HEK293 (cell line): ENCODE results near the gene MYL9.
A peak's percentile ranks its signal among the peaks of the same experiment; 100 is the strongest.

Experiments used
- KLF17 ChIP-seq: fragments of 450-650 bp; formaldehyde crosslinking; IDR thresholded peaks from 2 replicates; pipeline ENCODE4 v1.5.1; 2016; ENCODE audit warnings: missing biosample characterization, missing genetic modification characterization
- MZF1 ChIP-seq: fragments of 450-650 bp; formaldehyde crosslinking; IDR thresholded peaks from 2 replicates; pipeline ENCODE4 v1.5.1; 2017; ENCODE audit warnings: missing biosample characterization, missing genetic modification characterization, borderline replicate concordance
- PRDM10 ChIP-seq: fragments of 450-650 bp; formaldehyde crosslinking; IDR thresholded peaks from 2 replicates; pipeline ENCODE4 v1.5.1; 2016; ENCODE audit warnings: missing biosample characterization, missing genetic modification characterization
- PRDM2 ChIP-seq: fragments of 450-650 bp; formaldehyde crosslinking; IDR thresholded peaks from 2 replicates; pipeline ENCODE4 v1.5.1; 2016; ENCODE audit warnings: missing biosample characterization, missing genetic modification characterization, borderline replicate concordance
- PRDM6 ChIP-seq: fragments of 450-650 bp; formaldehyde crosslinking; IDR thresholded peaks from 2 replicates; pipeline ENCODE4 v1.5.1; 2017; ENCODE audit warnings: missing biosample characterization, missing genetic modification characterization
- SP7 ChIP-seq: fragments of 450-650 bp; formaldehyde crosslinking; IDR thresholded peaks from 2 replicates; pipeline ENCODE4 v1.5.1; 2016; ENCODE audit warnings: missing biosample characterization, missing genetic modification characterization
- ZBTB20 ChIP-seq: fragments of 450-650 bp; formaldehyde crosslinking; IDR thresholded peaks from 2 replicates; pipeline ENCODE4 v1.5.1; 2016; ENCODE audit warnings: missing biosample characterization, missing genetic modification characterization
- ZEB2 ChIP-seq: fragments of 450-650 bp; formaldehyde crosslinking; IDR thresholded peaks from 2 replicates; pipeline ENCODE4 v1.5.1; 2016; ENCODE audit warnings: missing biosample characterization, missing genetic modification characterization
- ZFHX2 ChIP-seq: fragments of 450-650 bp; formaldehyde crosslinking; conservative IDR thresholded peaks from 2 replicates; pipeline ENCODE4 v1.5.1; 2016; ENCODE audit warnings: missing biosample characterization, missing genetic modification characterization
- ZFP37 ChIP-seq: fragments of 450-650 bp; formaldehyde crosslinking; IDR thresholded peaks from 2 replicates; pipeline ENCODE4 v1.5.1; 2016; ENCODE audit warnings: missing biosample characterization, missing genetic modification characterization
- ZIC2 ChIP-seq: fragments of 450-650 bp; formaldehyde crosslinking; IDR thresholded peaks from 2 replicates; pipeline ENCODE4 v1.5.1; 2016; ENCODE audit warnings: missing biosample characterization, missing genetic modification characterization
- ZNF112 ChIP-seq: fragments of 450-650 bp; formaldehyde crosslinking; IDR thresholded peaks from 2 replicates; pipeline ENCODE4 v1.5.0; 2017; ENCODE audit warnings: missing biosample characterization, missing genetic modification characterization
- ZNF114 ChIP-seq: fragments of 450-650 bp; formaldehyde crosslinking; IDR thresholded peaks from 2 replicates; pipeline ENCODE4 v1.5.0; 2017; ENCODE audit warnings: missing biosample characterization, missing genetic modification characterization
- ZNF266 ChIP-seq: fragments of 450-650 bp; formaldehyde crosslinking; IDR thresholded peaks from 2 replicates; pipeline ENCODE4 v1.5.1; 2016; ENCODE audit warnings: missing biosample characterization, missing genetic modification characterization, low read depth
- ZNF341 ChIP-seq: fragments of 450-650 bp; formaldehyde crosslinking; IDR thresholded peaks from 2 replicates; pipeline ENCODE4; 2016; ENCODE audit warnings: low read depth, missing biosample characterization, missing genetic modification characterization
- ZNF354C ChIP-seq: fragments of 450-650 bp; formaldehyde crosslinking; IDR thresholded peaks from 2 replicates; pipeline ENCODE4 v1.5.1; 2016; ENCODE audit warnings: missing biosample characterization, missing genetic modification characterization, low read depth, borderline replicate concordance
- ZNF362 ChIP-seq: fragments of 450-650 bp; formaldehyde crosslinking; IDR thresholded peaks from 2 replicates; pipeline ENCODE4 v1.5.1; 2016; ENCODE audit warnings: missing biosample characterization, missing genetic modification characterization
- ZNF37A ChIP-seq: fragments of 450-650 bp; IDR thresholded peaks from 2 replicates; pipeline ENCODE4 v1.5.1; 2018; ENCODE audit warnings: missing biosample characterization, missing genetic modification characterization
- ZNF449 ChIP-seq: fragments of 450-650 bp; formaldehyde crosslinking; IDR thresholded peaks from 2 replicates; pipeline ENCODE4 v1.5.1; 2017; ENCODE audit warnings: missing biosample characterization, mild to moderate bottlenecking, missing genetic modification characterization, moderate library complexity
- ZNF514 ChIP-seq: fragments of 450-650 bp; formaldehyde crosslinking; IDR thresholded peaks from 2 replicates; pipeline ENCODE4 v1.5.1; 2016; ENCODE audit warnings: missing biosample characterization, missing genetic modification characterization
- ZNF560 ChIP-seq: fragments of 450-650 bp; formaldehyde crosslinking; IDR thresholded peaks from 2 replicates; pipeline ENCODE4 v1.5.1; 2017; ENCODE audit warnings: missing biosample characterization, missing genetic modification characterization, borderline replicate concordance
- ZNF610 ChIP-seq: fragments of 450-650 bp; formaldehyde crosslinking; IDR thresholded peaks from 2 replicates; pipeline ENCODE4 v1.5.1; 2016; ENCODE audit warnings: missing biosample characterization, missing genetic modification characterization, borderline replicate concordance
- ZNF76 ChIP-seq: fragments of 450-650 bp; formaldehyde crosslinking; IDR thresholded peaks from 2 replicates; pipeline ENCODE4; 2016; ENCODE audit warnings: low read depth, missing biosample characterization, missing genetic modification characterization, borderline replicate concordance
- ZNF785 ChIP-seq: fragments of 450-650 bp; formaldehyde crosslinking; IDR thresholded peaks from 2 replicates; pipeline ENCODE4 v1.5.1; 2016; ENCODE audit warnings: missing biosample characterization, missing genetic modification characterization

MYL9 gene

GRCh38 chr20:36585410-36586125, 44.2 kb downstream of the MYL9 start (continued):
- TF ChIP-seq PRDM6 (tag by site-specific recombination) (peak; percentile 88), ZNF610 (tag by site-specific recombination) (no peak), ZNF362 (tag by site-specific recombination) (peak; percentile 89), KLF17 (tag by site-specific recombination) (peak; percentile 92; the same call in 1 of the 2 replicates), SP7 (tag by site-specific recombination) (peak; percentile 44; the same call in 1 of the 2 replicates), PRDM10 (tag by site-specific recombination) (peak; percentile 53), ZNF449 (tag by site-specific recombination) (no peak), ZNF514 (tag by site-specific recombination) (no peak), ZFP37 (tag by site-specific recombination) (no peak), ZNF354C (no peak), ZNF341 (tag by site-specific recombination) (no peak), ZNF37A (tag by site-specific recombination) (no peak), ZNF76 (no peak), ZNF114 (tag by site-specific recombination) (no peak), ZNF266 (no peak), ZNF785 (tag by site-specific recombination) (no peak), ZBTB20 (tag by site-specific recombination) (peak; percentile 86), ZFHX2 (tag by site-specific recombination) (no peak), ZIC2 (tag by site-specific recombination) (no peak), PRDM2 (tag by site-specific recombination) (no peak), ZNF112 (tag by site-specific recombination) (no peak), ZNF560 (tag by site-specific recombination) (no peak), MZF1 (tag by site-specific recombination) (no peak), ZEB2 (tag by site-specific recombination) (peak; percentile 87)
